Inflammatory macrophage treated with lipopolysaccharide for 1 hour (primary cell): ENCODE measurements around the gene NBPF19.
"Not testable (repeated sequence)": the region's sequence is repeated elsewhere in the genome, so short reads cannot be mapped to it uniquely, and the experiment has no call there.

Experiments used
- DNase-seq, 2 donors: peaks; one replicate each; pipeline ENCODE4 v3.0.0-alpha.2; 2020 to 2022

Gene NBPF19, protein sequence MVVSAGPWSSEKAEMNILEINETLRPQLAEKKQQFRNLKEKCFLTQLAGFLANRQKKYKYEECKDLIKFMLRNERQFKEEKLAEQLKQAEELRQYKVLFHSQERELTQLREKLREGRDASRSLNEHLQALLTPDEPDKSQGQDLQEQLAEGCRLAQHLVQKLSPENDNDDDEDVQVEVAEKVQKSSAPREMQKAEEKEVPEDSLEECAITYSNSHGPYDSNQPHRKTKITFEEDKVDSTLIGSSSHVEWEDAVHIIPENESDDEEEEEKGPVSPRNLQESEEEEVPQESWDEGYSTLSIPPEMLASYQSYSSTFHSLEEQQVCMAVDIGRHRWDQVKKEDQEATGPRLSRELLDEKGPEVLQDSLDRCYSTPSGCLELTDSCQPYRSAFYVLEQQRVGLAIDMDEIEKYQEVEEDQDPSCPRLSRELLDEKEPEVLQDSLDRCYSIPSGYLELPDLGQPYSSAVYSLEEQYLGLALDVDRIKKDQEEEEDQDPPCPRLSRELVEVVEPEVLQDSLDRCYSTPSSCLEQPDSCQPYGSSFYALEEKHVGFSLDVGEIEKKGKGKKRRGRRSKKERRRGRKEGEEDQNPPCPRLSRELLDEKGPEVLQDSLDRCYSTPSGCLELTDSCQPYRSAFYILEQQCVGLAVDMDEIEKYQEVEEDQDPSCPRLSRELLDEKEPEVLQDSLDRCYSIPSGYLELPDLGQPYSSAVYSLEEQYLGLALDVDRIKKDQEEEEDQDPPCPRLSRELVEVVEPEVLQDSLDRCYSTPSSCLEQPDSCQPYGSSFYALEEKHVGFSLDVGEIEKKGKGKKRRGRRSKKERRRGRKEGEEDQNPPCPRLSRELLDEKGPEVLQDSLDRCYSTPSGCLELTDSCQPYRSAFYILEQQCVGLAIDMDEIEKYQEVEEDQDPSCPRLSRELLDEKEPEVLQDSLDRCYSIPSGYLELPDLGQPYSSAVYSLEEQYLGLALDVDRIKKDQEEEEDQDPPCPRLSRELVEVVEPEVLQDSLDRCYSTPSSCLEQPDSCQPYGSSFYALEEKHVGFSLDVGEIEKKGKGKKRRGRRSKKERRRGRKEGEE (N-terminal part only)

DNA sequence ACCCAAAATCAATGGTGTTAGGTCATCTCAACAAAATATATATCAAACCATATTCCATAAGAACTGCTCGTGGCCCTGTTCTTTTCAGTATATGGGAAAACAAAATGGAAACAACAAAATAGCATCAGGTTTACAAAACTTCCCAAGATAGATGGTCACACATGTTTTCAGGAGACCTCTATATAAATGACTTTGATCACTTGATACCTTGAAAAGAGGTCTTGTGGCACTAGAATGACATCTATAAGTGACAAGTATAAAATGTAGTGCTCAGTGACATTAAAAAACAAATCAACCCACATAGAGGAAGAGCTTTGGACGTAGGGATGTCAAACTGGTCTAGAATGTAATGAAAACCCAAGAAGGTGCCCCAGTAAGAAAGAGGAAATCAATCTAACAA is at the start of gene NBPF19:
Gene NBPF19, plus strand, starts transcription at position 301 of the 400 bp plus-strand sequence. CDS start 888 bp downstream, outside the sequence.
- DNase-seq: not testable (repeated sequence)

DNA sequence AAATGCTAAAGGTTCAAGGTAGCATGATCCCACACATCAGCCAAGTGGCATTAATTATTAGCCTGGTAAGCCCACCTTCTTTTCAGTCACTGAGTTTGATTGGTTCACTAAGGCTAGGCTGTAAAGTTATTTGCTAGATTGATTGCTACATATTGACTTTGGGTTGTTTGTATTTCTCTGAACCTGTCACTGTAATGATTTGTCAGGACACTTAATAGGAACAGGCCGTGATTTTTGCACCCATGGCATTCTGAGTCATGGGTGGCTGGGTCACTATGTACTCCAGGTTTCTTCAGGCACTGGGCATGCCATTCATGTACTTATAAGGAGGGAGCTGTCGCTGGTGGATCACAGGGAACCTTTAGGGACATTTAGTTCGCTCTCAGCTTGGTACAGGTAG is 46.5 kb upstream of the NBPF19 start:
- not testable (repeated sequence) for DNase-seq

DNA sequence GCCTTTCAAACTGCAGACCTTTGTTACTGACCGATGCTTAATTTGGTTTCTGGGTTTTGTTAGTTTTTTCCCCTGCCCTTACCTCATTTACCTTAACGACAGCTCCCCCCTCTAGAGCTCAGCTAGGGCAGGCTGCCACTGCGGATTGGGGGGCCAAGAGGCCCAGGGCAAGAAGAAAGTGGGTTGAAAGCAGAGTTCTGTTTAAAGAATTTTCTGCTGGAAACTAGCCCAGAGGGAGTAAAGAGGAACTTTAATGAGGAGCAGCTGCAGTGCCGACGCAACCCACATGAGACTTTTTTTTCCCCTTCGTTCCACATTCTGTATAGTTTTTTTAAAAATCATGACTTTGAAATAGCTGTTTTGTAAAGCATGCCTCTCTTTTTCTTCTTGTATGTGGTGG is 29.4 kb upstream of the NBPF19 start:
- peak; percentile 13 to 33 for DNase-seq

DNA sequence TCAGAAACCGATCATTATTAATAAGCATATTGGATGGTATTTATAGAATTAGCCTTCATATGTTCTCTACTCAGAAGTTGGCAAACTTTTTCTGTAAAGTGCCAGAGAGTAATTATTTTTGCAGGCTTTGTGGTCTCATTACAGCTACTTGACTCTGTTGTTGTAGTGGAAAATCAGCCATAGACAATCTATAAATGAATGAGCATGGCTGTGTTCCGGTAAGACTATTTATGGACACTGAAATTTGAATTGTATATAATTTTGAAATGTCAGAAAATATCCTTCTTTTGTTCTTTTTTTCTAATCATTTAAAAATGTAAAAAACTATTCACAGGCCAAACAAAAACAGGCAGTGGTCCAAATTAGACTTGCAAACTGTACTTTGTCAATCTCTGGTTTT is 22.6 kb upstream of the NBPF19 start:
- DNase-seq: not testable (repeated sequence)

DNA sequence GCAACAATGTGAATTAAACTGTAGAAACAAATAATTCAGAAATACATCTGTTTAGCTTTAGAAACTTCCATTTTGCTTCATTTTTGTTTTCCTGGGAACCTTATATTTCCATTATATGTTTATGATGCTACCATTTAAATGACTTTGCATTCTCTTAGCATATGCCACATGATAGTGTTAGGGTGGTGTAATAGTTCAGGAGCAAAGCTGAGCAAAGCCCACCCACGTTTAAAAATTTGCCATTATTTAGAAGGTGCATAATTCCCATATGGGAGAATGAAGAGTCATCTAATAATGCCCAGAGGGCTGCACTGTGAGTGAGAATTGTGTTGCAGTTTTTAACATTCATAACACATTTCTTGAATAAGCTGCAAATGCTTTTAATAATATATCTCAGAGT is 22.2 kb upstream of the NBPF19 start:
- DNase-seq: not testable (repeated sequence)

DNA sequence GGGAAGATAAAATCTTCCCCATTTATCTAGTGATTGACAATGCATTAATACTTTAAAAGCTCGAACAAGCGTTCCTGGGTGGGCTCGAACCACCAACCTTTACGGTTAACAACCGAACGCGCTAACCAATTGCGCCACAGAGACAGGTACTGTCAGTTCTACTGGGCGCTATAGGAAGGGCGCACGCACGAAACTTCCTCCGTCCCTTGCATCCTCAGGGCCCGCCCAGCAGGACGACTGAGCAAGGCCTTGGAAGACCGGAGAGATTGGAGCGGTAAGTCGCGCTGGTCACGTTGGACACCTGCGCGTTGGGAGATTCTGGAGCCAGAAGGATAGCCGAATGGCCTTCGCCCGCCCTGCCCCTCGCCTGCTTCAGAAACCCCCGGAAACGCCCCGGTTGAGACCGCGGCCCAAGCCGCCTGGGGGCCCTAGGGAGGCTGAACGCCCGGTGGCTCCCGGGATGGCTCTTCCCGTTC is 83.5 kb downstream of the NBPF19 start:
- DNase-seq: peak; percentile 13 to 48

DNA sequence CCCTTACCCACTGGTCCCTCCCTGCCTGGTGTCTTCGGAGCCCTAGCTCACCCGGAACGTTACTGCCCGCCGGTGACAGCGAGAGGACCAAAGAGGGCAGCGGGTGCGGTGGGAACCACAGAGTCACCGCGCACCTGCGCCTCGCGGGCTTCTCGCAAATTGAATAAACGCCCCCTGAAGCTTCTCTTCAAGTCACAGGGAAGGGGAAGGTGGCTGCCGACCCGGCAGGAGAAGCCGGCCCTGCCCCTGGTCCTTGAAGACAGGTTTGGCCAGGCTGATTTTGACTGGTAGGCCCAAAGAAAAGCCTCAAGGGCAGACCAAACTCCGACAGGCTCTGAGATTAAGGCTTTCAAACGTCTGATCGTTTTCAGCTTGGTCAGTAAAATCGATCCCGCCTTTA is 87.0 kb downstream of the NBPF19 start:
- DNase-seq: not testable (repeated sequence)

DNA sequence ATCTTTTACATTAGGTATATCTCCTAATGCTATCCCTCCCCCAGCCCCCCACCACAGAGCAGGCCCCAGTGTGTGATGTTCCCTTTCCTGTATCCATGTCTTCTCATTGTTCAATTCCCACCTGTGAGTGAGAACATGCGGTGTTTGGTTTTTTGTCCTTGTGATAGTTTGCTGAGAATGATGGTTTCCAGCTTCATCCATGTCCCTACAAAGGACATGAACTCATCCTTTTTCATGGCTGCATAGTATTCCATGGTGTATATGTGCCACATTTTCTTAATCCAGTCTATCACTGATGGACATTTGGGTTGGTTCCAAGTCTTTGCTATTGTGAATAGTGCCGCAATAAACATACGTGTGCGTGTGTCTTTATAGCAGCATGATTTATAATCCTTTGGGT is 90.6 kb downstream of the NBPF19 start:
- not testable (repeated sequence) for DNase-seq

DNA sequence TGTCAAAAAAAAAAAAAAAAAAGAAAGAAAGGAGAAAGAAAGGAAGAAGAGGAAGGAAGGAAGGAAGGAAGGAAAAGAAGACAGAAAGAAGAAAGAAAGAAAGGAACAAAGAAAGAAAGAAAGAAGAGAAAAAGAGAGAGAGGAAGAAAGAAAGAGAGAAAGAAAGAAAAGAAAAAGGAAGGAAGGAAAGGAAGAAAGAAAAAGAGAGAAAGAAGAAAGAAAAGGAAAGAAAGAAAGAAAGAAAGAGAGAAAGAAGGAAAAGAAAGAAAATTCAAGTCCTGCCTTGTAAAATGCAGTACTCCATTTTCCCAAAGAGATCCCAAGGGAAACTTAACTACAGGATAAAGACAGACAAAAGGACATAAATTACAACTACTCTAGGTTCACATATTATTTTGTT is 97.9 kb downstream of the NBPF19 start:
- not testable (repeated sequence) for DNase-seq

DNA sequence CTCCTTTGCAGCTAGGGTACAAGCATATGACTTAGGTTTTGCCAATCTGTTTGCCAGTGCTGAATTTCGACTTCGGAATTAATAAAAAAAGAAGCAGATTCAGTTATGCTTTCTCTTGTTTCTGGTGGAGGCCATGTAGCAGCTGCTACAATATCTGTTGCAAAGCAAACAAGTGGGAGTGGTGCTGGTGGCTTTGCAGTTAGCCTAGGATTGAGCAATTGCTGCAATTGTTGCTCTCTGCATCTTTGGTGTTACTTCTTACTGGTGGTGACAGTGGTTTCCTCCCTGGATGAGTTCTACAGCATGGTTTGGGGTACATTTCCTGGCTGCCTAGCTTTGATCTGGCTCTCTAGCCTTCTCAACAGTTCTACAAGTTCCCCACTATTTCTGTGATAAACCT is 110.7 kb downstream of the NBPF19 start:
- peak; percentile 1 to 52 for DNase-seq
